GM23338 (cell line): Measurements from ENCODE around the gene KCTD4.

Experiments used
- CTCF ChIP-seq, 2 experiments: fragments of 200-600 bp in 1 of 2; sonication (generic) in 1 of 2; conservative IDR thresholded peaks; 2 replicates each; pipeline versions ENCODE4 v1.5.1 to v1.6.1; 2016 to 2017; ENCODE audit warnings: antibody characterized with exemption in 2 of 2, low read depth in 2 of 2, mild to moderate bottlenecking in 2 of 2, moderate library complexity in 1 of 2
- EZH2 ChIP-seq: fragments of 200-600 bp; sonication (generic); IDR thresholded peaks from one replicate; pipeline ENCODE4 v1.8.0; 2017; ENCODE audit warnings: antibody characterized with exemption, mild to moderate bottlenecking, low read depth; ENCODE audit not compliant: unreplicated experiment
- EZH2phosphoT487 ChIP-seq: fragments of 200-600 bp; sonication (generic); IDR thresholded peaks from one replicate; pipeline ENCODE4 v1.8.1; 2018; ENCODE audit warnings: antibody characterized with exemption; ENCODE audit not compliant: unreplicated experiment
- JUNB ChIP-seq: IDR thresholded peaks from one replicate; pipeline ENCODE4 v1.6.1; 2016; ENCODE audit warnings: antibody characterized with exemption; ENCODE audit not compliant: unreplicated experiment
- POLR2AphosphoS5 ChIP-seq: IDR thresholded peaks from 2 replicates; pipeline ENCODE4 v1.6.1; 2016; ENCODE audit warnings: antibody characterized with exemption, low read depth
- REST ChIP-seq: IDR thresholded peaks from one replicate; pipeline ENCODE4 v1.6.1; 2018; ENCODE audit warnings: antibody characterized with exemption; ENCODE audit not compliant: unreplicated experiment
- STAT1 ChIP-seq: IDR thresholded peaks from one replicate; pipeline ENCODE4 v1.6.1; 2016; ENCODE audit warnings: antibody characterized with exemption; ENCODE audit not compliant: unreplicated experiment
- ZNF114 ChIP-seq: fragments of 250-450 bp; sonication (Bioruptor Pico); IDR thresholded peaks from 2 replicates; pipeline ENCODE4 v1.5.0; 2020; ENCODE audit warnings: mild to moderate bottlenecking, moderate library complexity
- ZNF331 ChIP-seq: fragments of 250-450 bp; sonication (Bioruptor Pico); IDR thresholded peaks from 2 replicates; pipeline ENCODE4 v1.5.0; 2020; ENCODE audit warnings: low read depth, mild to moderate bottlenecking, moderate library complexity
- TF ChIP-seq, protein P1 (sequence below): fragments of 250-450 bp; sonication (Bioruptor Pico); IDR thresholded peaks from 2 replicates; pipeline ENCODE4 v1.5.0; 2020; ENCODE audit warnings: mild to moderate bottlenecking, moderate library complexity
- TF ChIP-seq, protein P2 (sequence below): IDR thresholded peaks from 2 replicates; pipeline ENCODE4 v1.6.1; 2016; ENCODE audit warnings: antibody characterized with exemption

- TF ChIP-seq EZH2 (no peak), CTCF (conservative IDR thresholded peaks at IDR 0.05; ENCODE audit: low read depth in 2 of 2) (no peak), EZH2phosphoT487 (no peak), JUNB (no peak), POLR2AphosphoS5 (no peak), STAT1 (no peak), REST (no peak), ZNF331 (CRISPR knock-in tag) (no peak), ZNF114 (no peak)
- TF ChIP-seq, protein P1, sequence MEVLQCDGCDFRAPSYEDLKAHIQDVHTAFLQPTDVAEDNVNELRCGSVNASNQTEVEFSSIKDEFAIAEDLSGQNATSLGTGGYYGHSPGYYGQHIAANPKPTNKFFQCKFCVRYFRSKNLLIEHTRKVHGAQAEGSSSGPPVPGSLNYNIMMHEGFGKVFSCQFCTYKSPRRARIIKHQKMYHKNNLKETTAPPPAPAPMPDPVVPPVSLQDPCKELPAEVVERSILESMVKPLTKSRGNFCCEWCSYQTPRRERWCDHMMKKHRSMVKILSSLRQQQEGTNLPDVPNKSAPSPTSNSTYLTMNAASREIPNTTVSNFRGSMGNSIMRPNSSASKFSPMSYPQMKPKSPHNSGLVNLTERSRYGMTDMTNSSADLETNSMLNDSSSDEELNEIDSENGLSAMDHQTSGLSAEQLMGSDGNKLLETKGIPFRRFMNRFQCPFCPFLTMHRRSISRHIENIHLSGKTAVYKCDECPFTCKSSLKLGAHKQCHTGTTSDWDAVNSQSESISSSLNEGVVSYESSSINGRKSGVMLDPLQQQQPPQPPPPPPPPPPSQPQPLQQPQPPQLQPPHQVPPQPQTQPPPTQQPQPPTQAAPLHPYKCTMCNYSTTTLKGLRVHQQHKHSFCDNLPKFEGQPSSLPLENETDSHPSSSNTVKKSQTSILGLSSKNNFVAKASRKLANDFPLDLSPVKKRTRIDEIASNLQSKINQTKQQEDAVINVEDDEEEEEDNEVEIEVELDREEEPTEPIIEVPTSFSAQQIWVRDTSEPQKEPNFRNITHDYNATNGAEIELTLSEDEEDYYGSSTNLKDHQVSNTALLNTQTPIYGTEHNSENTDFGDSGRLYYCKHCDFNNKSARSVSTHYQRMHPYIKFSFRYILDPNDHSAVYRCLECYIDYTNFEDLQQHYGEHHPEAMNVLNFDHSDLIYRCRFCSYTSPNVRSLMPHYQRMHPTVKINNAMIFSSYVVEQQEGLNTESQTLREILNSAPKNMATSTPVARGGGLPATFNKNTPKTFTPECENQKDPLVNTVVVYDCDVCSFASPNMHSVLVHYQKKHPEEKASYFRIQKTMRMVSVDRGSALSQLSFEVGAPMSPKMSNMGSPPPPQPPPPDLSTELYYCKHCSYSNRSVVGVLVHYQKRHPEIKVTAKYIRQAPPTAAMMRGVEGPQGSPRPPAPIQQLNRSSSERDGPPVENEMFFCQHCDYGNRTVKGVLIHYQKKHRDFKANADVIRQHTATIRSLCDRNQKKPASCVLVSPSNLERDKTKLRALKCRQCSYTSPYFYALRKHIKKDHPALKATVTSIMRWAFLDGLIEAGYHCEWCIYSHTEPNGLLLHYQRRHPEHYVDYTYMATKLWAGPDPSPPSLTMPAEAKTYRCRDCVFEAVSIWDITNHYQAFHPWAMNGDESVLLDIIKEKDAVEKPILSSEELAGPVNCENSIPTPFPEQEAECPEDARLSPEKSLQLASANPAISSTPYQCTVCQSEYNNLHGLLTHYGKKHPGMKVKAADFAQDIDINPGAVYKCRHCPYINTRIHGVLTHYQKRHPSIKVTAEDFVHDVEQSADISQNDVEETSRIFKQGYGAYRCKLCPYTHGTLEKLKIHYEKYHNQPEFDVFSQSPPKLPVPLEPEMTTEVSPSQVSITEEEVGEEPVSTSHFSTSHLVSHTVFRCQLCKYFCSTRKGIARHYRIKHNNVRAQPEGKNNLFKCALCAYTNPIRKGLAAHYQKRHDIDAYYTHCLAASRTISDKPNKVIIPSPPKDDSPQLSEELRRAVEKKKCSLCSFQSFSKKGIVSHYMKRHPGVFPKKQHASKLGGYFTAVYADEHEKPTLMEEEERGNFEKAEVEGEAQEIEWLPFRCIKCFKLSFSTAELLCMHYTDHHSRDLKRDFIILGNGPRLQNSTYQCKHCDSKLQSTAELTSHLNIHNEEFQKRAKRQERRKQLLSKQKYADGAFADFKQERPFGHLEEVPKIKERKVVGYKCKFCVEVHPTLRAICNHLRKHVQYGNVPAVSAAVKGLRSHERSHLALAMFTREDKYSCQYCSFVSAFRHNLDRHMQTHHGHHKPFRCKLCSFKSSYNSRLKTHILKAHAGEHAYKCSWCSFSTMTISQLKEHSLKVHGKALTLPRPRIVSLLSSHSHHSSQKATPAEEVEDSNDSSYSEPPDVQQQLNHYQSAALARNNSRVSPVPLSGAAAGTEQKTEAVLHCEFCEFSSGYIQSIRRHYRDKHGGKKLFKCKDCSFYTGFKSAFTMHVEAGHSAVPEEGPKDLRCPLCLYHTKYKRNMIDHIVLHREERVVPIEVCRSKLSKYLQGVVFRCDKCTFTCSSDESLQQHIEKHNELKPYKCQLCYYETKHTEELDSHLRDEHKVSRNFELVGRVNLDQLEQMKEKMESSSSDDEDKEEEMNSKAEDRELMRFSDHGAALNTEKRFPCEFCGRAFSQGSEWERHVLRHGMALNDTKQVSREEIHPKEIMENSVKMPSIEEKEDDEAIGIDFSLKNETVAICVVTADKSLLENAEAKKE (CRISPR knock-in tag) = no peak
- TF ChIP-seq, protein P2, sequence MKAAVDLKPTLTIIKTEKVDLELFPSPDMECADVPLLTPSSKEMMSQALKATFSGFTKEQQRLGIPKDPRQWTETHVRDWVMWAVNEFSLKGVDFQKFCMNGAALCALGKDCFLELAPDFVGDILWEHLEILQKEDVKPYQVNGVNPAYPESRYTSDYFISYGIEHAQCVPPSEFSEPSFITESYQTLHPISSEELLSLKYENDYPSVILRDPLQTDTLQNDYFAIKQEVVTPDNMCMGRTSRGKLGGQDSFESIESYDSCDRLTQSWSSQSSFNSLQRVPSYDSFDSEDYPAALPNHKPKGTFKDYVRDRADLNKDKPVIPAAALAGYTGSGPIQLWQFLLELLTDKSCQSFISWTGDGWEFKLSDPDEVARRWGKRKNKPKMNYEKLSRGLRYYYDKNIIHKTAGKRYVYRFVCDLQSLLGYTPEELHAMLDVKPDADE = no peak
Measured at GRCh38 chr13:45232591-45232990, 31.7 kb upstream of the KCTD4 start.
